ENCODE results near the gene NADK. TPM values are rescaled to one million over a fixed set of nuclear protein-coding genes. Genes with fewer than 3 reads are reported as not detected.

NADK gene
- total RNA-seq, 1 experiment from 2014 or later = 124 TPM

DNA sequence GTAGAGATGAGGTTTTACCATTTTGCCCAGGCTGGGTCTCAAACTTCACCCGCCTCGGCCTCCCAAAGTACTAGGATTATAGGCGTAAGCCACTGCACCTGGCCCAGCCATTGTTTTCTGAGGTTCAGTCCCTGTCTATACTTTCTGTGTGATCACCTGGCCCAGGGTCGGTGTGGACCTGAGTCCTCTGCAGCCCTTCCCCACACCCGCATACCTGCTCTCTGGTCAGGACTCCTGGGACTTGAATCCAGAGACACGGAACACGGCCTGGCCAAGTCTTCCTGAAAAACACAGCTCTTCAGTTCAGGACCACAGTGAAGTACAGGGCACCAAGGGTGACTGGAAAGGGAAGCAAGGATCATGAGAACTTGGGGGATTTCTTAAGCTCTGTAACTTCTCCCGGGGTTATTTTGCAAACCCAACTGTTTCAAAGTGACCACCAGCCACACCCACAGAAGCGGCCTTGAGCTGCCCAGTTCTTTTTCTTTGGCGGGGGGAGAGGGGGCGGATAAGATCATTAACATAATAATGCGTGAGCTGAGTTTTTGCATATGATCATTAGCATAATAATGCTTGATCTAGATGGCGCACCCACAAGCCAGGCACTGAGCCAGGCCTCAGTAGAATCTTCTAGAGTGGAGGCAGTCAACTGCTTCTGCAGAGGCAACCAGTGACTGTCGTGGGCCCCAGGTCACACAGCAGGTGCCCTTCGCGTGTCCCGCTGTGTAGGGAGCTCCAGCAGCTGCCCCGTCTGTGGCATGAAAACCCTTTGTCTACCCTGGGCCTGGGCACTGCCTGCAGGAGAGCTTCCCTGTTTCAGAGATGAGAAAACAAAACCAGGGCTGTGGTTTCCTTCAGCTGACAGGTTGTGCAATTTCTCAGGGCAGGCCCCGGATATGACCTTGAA is 1.7 kb upstream of the NADK start (continued):
- TF ChIP-seq, protein P1, sequence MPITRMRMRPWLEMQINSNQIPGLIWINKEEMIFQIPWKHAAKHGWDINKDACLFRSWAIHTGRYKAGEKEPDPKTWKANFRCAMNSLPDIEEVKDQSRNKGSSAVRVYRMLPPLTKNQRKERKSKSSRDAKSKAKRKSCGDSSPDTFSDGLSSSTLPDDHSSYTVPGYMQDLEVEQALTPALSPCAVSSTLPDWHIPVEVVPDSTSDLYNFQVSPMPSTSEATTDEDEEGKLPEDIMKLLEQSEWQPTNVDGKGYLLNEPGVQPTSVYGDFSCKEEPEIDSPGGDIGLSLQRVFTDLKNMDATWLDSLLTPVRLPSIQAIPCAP (CRISPR knock-in tag; IDR thresholded peaks at IDR 0.05) = no peak
- TF ChIP-seq, protein P2, sequence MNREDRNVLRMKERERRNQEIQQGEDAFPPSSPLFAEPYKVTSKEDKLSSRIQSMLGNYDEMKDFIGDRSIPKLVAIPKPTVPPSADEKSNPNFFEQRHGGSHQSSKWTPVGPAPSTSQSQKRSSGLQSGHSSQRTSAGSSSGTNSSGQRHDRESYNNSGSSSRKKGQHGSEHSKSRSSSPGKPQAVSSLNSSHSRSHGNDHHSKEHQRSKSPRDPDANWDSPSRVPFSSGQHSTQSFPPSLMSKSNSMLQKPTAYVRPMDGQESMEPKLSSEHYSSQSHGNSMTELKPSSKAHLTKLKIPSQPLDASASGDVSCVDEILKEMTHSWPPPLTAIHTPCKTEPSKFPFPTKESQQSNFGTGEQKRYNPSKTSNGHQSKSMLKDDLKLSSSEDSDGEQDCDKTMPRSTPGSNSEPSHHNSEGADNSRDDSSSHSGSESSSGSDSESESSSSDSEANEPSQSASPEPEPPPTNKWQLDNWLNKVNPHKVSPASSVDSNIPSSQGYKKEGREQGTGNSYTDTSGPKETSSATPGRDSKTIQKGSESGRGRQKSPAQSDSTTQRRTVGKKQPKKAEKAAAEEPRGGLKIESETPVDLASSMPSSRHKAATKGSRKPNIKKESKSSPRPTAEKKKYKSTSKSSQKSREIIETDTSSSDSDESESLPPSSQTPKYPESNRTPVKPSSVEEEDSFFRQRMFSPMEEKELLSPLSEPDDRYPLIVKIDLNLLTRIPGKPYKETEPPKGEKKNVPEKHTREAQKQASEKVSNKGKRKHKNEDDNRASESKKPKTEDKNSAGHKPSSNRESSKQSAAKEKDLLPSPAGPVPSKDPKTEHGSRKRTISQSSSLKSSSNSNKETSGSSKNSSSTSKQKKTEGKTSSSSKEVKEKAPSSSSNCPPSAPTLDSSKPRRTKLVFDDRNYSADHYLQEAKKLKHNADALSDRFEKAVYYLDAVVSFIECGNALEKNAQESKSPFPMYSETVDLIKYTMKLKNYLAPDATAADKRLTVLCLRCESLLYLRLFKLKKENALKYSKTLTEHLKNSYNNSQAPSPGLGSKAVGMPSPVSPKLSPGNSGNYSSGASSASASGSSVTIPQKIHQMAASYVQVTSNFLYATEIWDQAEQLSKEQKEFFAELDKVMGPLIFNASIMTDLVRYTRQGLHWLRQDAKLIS (CRISPR knock-in tag; IDR thresholded peaks at IDR 0.05; ENCODE audit: borderline replicate concordance) = no peak
- TF ChIP-seq MXD4 (CRISPR knock-in tag; IDR thresholded peaks at IDR 0.05; ENCODE audit: borderline replicate concordance) = no peak
- TF ChIP-seq, protein P3, sequence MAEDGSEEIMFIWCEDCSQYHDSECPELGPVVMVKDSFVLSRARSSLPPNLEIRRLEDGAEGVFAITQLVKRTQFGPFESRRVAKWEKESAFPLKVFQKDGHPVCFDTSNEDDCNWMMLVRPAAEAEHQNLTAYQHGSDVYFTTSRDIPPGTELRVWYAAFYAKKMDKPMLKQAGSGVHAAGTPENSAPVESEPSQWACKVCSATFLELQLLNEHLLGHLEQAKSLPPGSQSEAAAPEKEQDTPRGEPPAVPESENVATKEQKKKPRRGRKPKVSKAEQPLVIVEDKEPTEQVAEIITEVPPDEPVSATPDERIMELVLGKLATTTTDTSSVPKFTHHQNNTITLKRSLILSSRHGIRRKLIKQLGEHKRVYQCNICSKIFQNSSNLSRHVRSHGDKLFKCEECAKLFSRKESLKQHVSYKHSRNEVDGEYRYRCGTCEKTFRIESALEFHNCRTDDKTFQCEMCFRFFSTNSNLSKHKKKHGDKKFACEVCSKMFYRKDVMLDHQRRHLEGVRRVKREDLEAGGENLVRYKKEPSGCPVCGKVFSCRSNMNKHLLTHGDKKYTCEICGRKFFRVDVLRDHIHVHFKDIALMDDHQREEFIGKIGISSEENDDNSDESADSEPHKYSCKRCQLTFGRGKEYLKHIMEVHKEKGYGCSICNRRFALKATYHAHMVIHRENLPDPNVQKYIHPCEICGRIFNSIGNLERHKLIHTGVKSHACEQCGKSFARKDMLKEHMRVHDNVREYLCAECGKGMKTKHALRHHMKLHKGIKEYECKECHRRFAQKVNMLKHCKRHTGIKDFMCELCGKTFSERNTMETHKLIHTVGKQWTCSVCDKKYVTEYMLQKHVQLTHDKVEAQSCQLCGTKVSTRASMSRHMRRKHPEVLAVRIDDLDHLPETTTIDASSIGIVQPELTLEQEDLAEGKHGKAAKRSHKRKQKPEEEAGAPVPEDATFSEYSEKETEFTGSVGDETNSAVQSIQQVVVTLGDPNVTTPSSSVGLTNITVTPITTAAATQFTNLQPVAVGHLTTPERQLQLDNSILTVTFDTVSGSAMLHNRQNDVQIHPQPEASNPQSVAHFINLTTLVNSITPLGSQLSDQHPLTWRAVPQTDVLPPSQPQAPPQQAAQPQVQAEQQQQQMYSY (CRISPR knock-in tag; IDR thresholded peaks at IDR 0.05) = no peak
- no peak for TF ChIP-seq TCF7 (CRISPR knock-in tag; IDR thresholded peaks at IDR 0.05; ENCODE audit: low read depth)
- TF ChIP-seq, protein P4, sequence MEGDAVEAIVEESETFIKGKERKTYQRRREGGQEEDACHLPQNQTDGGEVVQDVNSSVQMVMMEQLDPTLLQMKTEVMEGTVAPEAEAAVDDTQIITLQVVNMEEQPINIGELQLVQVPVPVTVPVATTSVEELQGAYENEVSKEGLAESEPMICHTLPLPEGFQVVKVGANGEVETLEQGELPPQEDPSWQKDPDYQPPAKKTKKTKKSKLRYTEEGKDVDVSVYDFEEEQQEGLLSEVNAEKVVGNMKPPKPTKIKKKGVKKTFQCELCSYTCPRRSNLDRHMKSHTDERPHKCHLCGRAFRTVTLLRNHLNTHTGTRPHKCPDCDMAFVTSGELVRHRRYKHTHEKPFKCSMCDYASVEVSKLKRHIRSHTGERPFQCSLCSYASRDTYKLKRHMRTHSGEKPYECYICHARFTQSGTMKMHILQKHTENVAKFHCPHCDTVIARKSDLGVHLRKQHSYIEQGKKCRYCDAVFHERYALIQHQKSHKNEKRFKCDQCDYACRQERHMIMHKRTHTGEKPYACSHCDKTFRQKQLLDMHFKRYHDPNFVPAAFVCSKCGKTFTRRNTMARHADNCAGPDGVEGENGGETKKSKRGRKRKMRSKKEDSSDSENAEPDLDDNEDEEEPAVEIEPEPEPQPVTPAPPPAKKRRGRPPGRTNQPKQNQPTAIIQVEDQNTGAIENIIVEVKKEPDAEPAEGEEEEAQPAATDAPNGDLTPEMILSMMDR (IDR thresholded peaks at IDR 0.05) = no peak
- TF ChIP-seq, protein P5, sequence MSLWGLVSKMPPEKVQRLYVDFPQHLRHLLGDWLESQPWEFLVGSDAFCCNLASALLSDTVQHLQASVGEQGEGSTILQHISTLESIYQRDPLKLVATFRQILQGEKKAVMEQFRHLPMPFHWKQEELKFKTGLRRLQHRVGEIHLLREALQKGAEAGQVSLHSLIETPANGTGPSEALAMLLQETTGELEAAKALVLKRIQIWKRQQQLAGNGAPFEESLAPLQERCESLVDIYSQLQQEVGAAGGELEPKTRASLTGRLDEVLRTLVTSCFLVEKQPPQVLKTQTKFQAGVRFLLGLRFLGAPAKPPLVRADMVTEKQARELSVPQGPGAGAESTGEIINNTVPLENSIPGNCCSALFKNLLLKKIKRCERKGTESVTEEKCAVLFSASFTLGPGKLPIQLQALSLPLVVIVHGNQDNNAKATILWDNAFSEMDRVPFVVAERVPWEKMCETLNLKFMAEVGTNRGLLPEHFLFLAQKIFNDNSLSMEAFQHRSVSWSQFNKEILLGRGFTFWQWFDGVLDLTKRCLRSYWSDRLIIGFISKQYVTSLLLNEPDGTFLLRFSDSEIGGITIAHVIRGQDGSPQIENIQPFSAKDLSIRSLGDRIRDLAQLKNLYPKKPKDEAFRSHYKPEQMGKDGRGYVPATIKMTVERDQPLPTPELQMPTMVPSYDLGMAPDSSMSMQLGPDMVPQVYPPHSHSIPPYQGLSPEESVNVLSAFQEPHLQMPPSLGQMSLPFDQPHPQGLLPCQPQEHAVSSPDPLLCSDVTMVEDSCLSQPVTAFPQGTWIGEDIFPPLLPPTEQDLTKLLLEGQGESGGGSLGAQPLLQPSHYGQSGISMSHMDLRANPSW (CRISPR knock-in tag; conservative IDR thresholded peaks at IDR 0.05; ENCODE audit: low read depth) = no peak
- TF ChIP-seq, protein P6, sequence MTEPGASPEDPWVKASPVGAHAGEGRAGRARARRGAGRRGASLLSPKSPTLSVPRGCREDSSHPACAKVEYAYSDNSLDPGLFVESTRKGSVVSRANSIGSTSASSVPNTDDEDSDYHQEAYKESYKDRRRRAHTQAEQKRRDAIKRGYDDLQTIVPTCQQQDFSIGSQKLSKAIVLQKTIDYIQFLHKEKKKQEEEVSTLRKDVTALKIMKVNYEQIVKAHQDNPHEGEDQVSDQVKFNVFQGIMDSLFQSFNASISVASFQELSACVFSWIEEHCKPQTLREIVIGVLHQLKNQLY (CRISPR knock-in tag; IDR thresholded peaks at IDR 0.05) = no peak
- TF ChIP-seq IRF2 (CRISPR knock-in tag; IDR thresholded peaks at IDR 0.05; ENCODE audit: borderline replicate concordance, low read depth) = no peak
- TF ChIP-seq ZNF396 (CRISPR knock-in tag; IDR thresholded peaks at IDR 0.05; ENCODE audit: borderline replicate concordance) = no peak
- TF ChIP-seq, protein P7, sequence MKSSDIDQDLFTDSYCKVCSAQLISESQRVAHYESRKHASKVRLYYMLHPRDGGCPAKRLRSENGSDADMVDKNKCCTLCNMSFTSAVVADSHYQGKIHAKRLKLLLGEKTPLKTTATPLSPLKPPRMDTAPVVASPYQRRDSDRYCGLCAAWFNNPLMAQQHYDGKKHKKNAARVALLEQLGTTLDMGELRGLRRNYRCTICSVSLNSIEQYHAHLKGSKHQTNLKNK (CRISPR knock-in tag; IDR thresholded peaks at IDR 0.05) = no peak
- TF ChIP-seq ESRRA (CRISPR knock-in tag; IDR thresholded peaks at IDR 0.05; ENCODE audit: borderline replicate concordance) = no peak
- no peak for TF ChIP-seq FOXJ3 (CRISPR knock-in tag; IDR thresholded peaks at IDR 0.05; ENCODE audit: borderline replicate concordance)
- TF ChIP-seq ZNF416 (CRISPR knock-in tag; IDR thresholded peaks at IDR 0.05) = no peak
- TF ChIP-seq SOX15 (CRISPR knock-in tag; IDR thresholded peaks at IDR 0.05) = no peak
- TF ChIP-seq TEAD1 (CRISPR knock-in tag; IDR thresholded peaks at IDR 0.05) = 0 out of 2 replicates have a peak, but pooled peaks have one; percentile 49
- no peak for TF ChIP-seq ZNF232 (CRISPR knock-in tag; IDR thresholded peaks at IDR 0.05)
- TF ChIP-seq, protein P8, sequence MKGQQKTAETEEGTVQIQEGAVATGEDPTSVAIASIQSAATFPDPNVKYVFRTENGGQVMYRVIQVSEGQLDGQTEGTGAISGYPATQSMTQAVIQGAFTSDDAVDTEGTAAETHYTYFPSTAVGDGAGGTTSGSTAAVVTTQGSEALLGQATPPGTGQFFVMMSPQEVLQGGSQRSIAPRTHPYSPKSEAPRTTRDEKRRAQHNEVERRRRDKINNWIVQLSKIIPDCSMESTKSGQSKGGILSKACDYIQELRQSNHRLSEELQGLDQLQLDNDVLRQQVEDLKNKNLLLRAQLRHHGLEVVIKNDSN (CRISPR knock-in tag; IDR thresholded peaks at IDR 0.05) = no peak
- TF ChIP-seq, protein P9, sequence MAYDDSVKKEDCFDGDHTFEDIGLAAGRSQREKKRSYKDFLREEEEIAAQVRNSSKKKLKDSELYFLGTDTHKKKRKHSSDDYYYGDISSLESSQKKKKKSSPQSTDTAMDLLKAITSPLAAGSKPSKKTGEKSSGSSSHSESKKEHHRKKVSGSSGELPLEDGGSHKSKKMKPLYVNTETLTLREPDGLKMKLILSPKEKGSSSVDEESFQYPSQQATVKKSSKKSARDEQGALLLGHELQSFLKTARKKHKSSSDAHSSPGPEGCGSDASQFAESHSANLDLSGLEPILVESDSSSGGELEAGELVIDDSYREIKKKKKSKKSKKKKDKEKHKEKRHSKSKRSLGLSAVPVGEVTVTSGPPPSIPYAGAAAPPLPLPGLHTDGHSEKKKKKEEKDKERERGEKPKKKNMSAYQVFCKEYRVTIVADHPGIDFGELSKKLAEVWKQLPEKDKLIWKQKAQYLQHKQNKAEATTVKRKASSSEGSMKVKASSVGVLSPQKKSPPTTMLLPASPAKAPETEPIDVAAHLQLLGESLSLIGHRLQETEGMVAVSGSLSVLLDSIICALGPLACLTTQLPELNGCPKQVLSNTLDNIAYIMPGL (CRISPR knock-in tag; IDR thresholded peaks at IDR 0.05) = no peak
